SK-N-SH (cell line): ENCODE data around the gene SH2B2. TPM values are rescaled to one million over a fixed set of nuclear protein-coding genes. Genes with fewer than 3 reads are reported as not detected.

ENCODE experiments used
- CTCF ChIA-PET: fragments of 300-600, 350-600 bp; formaldehyde crosslinking; extraction: SDS; loops from one replicate; lab custom pipeline; 2021; lab: Yijun Ruan, JAX
- POLR2A ChIA-PET: fragments of 350-600 bp; sonication (Branson Sonifier 250); formaldehyde crosslinking; extraction: SDS; loops from one replicate; lab custom pipeline; 2020; ENCODE audit warnings: antibody characterized with exemption, inconsistent platforms; lab: Yijun Ruan, JAX
- DNase-seq: peaks from one replicate; pipeline ENCODE4 v3.0.0; 2012
- H2AFZ ChIP-seq: fragments of 200-600 bp; sonication (generic); 2 replicates; pipeline ENCODE4 v1.8.1; 2016; ENCODE audit warnings: antibody characterized with exemption, mild to moderate bottlenecking, low read depth
- H3F3A ChIP-seq: fragments of 200-600 bp; sonication (generic); replicated peaks from 2 replicates; pipeline ENCODE3; 2016; ENCODE audit warnings: antibody characterized with exemption, mild to moderate bottlenecking; ENCODE audit not compliant: insufficient read depth
- H3K27ac ChIP-seq, 2 experiments: fragments of 200-500 bp in 1 of 2; fragments of 200-600 bp in 1 of 2; sonication (Bioruptor generic) in 1 of 2; sonication (generic), shearing (Covaris generic) in 1 of 2; 2 replicates each; pipeline versions ENCODE4 v1.5.1 to v1.6.1; 2014 to 2016; ENCODE audit warnings: low read depth in 2 of 2, inconsistent platforms in 1 of 2, low read length in 1 of 2, mild to moderate bottlenecking in 1 of 2, mixed read lengths in 1 of 2
- H3K27me3 ChIP-seq: fragments of 200-600 bp; sonication (generic), shearing (Covaris generic); 2 replicates; pipeline ENCODE4 v1.6.1; 2016; ENCODE audit warnings: mixed run types; ENCODE audit not compliant: insufficient read depth
- H3K36me3 ChIP-seq, 2 experiments: fragments of 200-500 bp in 1 of 2; fragments of 200-600 bp in 1 of 2; sonication (Bioruptor generic) in 1 of 2; sonication (generic) in 1 of 2; replicated peaks in 1 of 2; 2 replicates each; pipeline versions ENCODE3 to v1.5.1; 2014 to 2016; ENCODE audit warnings: low read length in 1 of 2, mild to moderate bottlenecking in 1 of 2; ENCODE audit not compliant: insufficient read depth in 2 of 2, control insufficient read depth in 1 of 2
- H3K4me1 ChIP-seq, 2 experiments: fragments of 200-500 bp in 1 of 2; fragments of 200-600 bp in 1 of 2; sonication (Bioruptor generic) in 1 of 2; sonication (generic), shearing (Covaris generic) in 1 of 2; 2 replicates each; pipeline versions ENCODE4 v1.5.1 to v1.6.1; 2014 to 2016; ENCODE audit warnings: low read depth in 1 of 2, low read length in 1 of 2, mixed run types in 1 of 2; ENCODE audit not compliant: insufficient read depth in 2 of 2, control insufficient read depth in 1 of 2
- H3K4me2 ChIP-seq: fragments of 200-600 bp; sonication (generic), shearing (Covaris generic); 2 replicates; pipeline ENCODE4 v1.6.1; 2017; ENCODE audit warnings: mixed run types
- H3K4me3 ChIP-seq, 2 experiments: fragments of 200-500 bp in 1 of 2; fragments of 200-600 bp in 1 of 2; sonication (Bioruptor generic) in 1 of 2; sonication (generic), shearing (Covaris generic) in 1 of 2; 2 replicates each; pipeline versions ENCODE4 v1.5.1 to v1.8.1; 2014 to 2016; ENCODE audit warnings: low read depth in 2 of 2, inconsistent platforms in 1 of 2, low read length in 1 of 2, mild to moderate bottlenecking in 1 of 2, mixed read lengths in 1 of 2, moderate library complexity in 1 of 2
- H3K79me2 ChIP-seq: fragments of 200-600 bp; sonication (generic); 2 replicates; pipeline ENCODE4 v1.8.1; 2017; ENCODE audit warnings: mild to moderate bottlenecking; ENCODE audit not compliant: insufficient read depth
- H3K9ac ChIP-seq: fragments of 200-600 bp; sonication (generic); 2 replicates; pipeline ENCODE4 v1.6.1; 2017; ENCODE audit warnings: mixed run types
- H3K9me2 ChIP-seq: fragments of 200-600 bp; sonication (generic); 2 replicates; pipeline ENCODE4 v1.6.1; 2017; ENCODE audit warnings: mixed run types
- H3K9me3 ChIP-seq: fragments of 200-600 bp; sonication (generic); 2 replicates; pipeline ENCODE4 v1.6.1; 2017; ENCODE audit warnings: mixed run types, mild to moderate bottlenecking, moderate library complexity
- H4K20me1 ChIP-seq: fragments of 200-600 bp; sonication (generic); 2 replicates; pipeline ENCODE4 v1.6.1; 2017; ENCODE audit warnings: mild to moderate bottlenecking, mixed run types; ENCODE audit not compliant: insufficient read depth
- EZH2phosphoT487 ChIP-seq: fragments of 200-600 bp; sonication (generic); IDR thresholded peaks from 2 replicates; pipeline ENCODE4 v1.6.1; 2017; ENCODE audit warnings: low read depth, mixed run types, mild to moderate bottlenecking, antibody characterized with exemption, moderate library complexity, borderline replicate concordance
- FOXJ3 ChIP-seq: sonication (generic); formaldehyde crosslinking; IDR thresholded peaks from 2 replicates; pipeline ENCODE4 v1.5.1; 2020; ENCODE audit warnings: mild to moderate bottlenecking, missing genetic modification reagents
- MAX ChIP-seq: IDR thresholded peaks from 2 replicates; pipeline ENCODE4 v1.4.0; 2012; ENCODE audit warnings: low read depth
- NRF1 ChIP-seq: IDR thresholded peaks from 2 replicates; pipeline ENCODE4 v1.6.1; 2012; ENCODE audit warnings: low read depth, mild to moderate bottlenecking, low read length
- POLR2AphosphoS5 ChIP-seq: IDR thresholded peaks from 2 replicates; pipeline ENCODE4 v1.6.1; 2012; ENCODE audit warnings: low read depth, low read length
- RAD21 ChIP-seq: IDR thresholded peaks from 2 replicates; pipeline ENCODE4 v1.6.1; 2012; ENCODE audit warnings: mild to moderate bottlenecking, low read length
- RXRA ChIP-seq: IDR thresholded peaks from 2 replicates; pipeline ENCODE4 v1.4.0; 2012; ENCODE audit warnings: low read depth, mild to moderate bottlenecking, borderline replicate concordance
- SIN3A ChIP-seq: IDR thresholded peaks from 2 replicates; pipeline ENCODE4 v1.6.1; 2012; ENCODE audit warnings: low read depth, mild to moderate bottlenecking, low read length, moderate library complexity, borderline replicate concordance
- SMC3 ChIP-seq: IDR thresholded peaks from 2 replicates; pipeline ENCODE4 v1.6.1; 2012; ENCODE audit warnings: low read depth, low read length, improper control_type of control experiment
- TCF12 ChIP-seq: IDR thresholded peaks from 2 replicates; pipeline ENCODE4 v1.4.0; 2012
- USF2 ChIP-seq: fragments of 150-350 bp; IDR thresholded peaks from 2 replicates; pipeline ENCODE4 v1.6.1; 2017; ENCODE audit warnings: antibody characterized with exemption, low read length, low read depth, borderline replicate concordance
- WGBS: methylation state at CpG from one replicate; pipeline ENCODE4 v1.1.6; 2017; ENCODE audit warnings: low lambda C conversion rate; 5-methylcytosine and 5-hydroxymethylcytosine counted together
- polyA plus RNA-seq, 3 experiments: library from polyadenylated mRNA; depleted of rRNA; stranded (reverse); fragments of >200 nt; gene quantifications; 2 replicates each; pipeline ENCODE4 v1.2.3, GENCODE V29; 2012
- TF ChIP-seq, protein P1 (sequence below): fragments of 200-600 bp; sonication (generic); IDR thresholded peaks from 2 replicates; pipeline ENCODE4 v1.6.1; 2017; ENCODE audit warnings: antibody characterized with exemption, mild to moderate bottlenecking, moderate library complexity

SH2B2 gene
- polyA plus RNA-seq, 1 of the 3 experiments (the other 2 are of a cell fraction), result 4.7 TPM

DNA sequence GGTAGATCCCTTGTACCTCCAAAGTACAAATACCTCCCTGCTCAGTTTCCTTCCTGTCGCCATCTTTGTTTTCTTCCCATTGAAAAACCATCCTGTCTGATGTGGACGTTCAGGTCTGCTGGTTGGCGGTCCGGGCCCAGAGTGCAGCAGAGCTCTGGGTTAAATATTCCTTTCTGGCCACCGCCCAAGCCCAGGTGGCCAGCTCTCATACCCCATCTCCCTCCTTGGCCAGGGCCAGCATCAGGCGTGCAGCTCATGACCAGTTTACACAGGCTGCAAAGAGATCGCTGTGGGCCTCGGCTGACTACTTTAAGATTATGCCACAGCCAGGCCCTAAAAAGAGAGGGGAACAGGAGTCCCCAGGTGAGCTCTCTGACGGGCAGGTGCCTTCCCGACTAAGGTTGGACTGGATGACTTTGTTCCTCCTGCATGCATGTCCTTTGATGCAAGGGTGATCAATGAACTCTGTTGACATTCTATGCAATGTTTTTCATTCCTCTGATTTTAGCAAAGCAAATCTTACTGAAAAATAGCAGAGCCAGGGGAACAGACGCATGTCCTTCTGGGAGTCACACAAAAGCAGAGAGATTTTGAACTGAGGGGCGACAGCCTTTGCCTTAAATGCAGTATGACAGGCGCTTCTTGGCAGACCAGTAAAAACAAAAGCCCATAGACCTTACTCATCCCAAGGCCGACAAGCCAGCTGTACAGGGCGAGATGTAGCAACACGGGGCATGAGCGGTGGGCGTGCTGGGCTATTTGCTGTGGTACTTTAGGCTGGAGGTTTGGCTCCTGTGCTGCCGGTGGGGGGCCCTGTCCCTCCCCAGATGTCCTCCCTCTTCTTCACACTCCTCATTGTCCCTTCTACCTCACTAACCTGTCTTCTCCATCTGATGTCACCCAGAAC lies 33.3 kb upstream of the SH2B2 start (continued):
- TF ChIP-seq MAX (no peak), EZH2phosphoT487 (no peak), FOXJ3 (no peak)
- TF ChIP-seq, protein P1, sequence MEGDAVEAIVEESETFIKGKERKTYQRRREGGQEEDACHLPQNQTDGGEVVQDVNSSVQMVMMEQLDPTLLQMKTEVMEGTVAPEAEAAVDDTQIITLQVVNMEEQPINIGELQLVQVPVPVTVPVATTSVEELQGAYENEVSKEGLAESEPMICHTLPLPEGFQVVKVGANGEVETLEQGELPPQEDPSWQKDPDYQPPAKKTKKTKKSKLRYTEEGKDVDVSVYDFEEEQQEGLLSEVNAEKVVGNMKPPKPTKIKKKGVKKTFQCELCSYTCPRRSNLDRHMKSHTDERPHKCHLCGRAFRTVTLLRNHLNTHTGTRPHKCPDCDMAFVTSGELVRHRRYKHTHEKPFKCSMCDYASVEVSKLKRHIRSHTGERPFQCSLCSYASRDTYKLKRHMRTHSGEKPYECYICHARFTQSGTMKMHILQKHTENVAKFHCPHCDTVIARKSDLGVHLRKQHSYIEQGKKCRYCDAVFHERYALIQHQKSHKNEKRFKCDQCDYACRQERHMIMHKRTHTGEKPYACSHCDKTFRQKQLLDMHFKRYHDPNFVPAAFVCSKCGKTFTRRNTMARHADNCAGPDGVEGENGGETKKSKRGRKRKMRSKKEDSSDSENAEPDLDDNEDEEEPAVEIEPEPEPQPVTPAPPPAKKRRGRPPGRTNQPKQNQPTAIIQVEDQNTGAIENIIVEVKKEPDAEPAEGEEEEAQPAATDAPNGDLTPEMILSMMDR, result no peak

DNA sequence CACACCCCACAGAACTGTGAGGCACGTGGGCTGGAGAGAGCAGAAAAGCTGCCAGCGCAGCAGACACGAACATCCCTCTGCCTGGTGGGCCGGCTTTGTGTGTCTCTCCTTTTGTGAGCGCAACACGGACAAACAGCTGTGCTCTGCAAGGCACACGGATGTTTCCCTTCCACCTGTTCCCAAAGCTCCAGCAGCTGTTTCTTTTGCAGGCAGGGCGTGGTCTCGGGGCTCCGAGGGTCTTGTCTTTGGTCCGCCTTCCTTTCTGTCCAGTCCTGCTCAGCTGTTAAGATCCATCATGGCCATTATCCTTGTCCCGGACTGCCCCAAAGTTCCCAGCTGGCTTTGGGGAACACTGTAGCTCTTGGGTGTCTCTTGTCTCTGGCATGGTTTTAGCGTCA lies 32.7 kb upstream of the SH2B2 start:
- peaks cover 0 to 49% of the 10 kb centered on the region in 2 experiments; a peak in 2 of 4 replicates for H3K4me1 ChIP-seq
- no peaks in the 10 kb centered on the region for H3K79me2 ChIP-seq
- H3K4me2 ChIP-seq, result no peak overlapping the region
- 95% methylated on average over 13 of the region's 13 CpGs for WGBS
- no peak overlapping the region for H3K4me3 ChIP-seq
- H3K27me3 ChIP-seq, result no peaks in the 10 kb centered on the region
- H3K9me2 ChIP-seq, result no peaks in the 10 kb centered on the region
- no peak for TF ChIP-seq USF2
- TF ChIP-seq SIN3A, result no peak
- TF ChIP-seq EZH2phosphoT487, result no peak
- no peak for TF ChIP-seq RAD21
- TF ChIP-seq POLR2AphosphoS5, result no peak
- TF ChIP-seq TCF12, result no peak
- TF ChIP-seq, protein P1, result no peak
- TF ChIP-seq NRF1, result no peak
- TF ChIP-seq MAX, result no peak
- no peak for TF ChIP-seq SMC3
- no peak for TF ChIP-seq RXRA
- peaks cover 0 to 14% of the 10 kb centered on the region in 2 experiments for H3K36me3 ChIP-seq
- H2AFZ ChIP-seq, result no peak overlapping the region
- no peak overlapping the region for H3K9ac ChIP-seq
- no peak overlapping the region; a peak in 1 of 4 replicates for H3K27ac ChIP-seq
- no peaks in the 10 kb centered on the region for H4K20me1 ChIP-seq
- ChIA-PET CTCF (interaction anchor here (1.1 to 9.3 kb wide), 8 partner anchors 15 to 711 kb away, joined by 3 to 85 read pairs (median 7); no protein-coding TSS in a partner anchor), POLR2A (interaction anchor here (1.0 kb wide), 1 partner anchor 16 kb away, joined by 3 read pairs; no protein-coding TSS in a partner anchor)
- DNase-seq, result no peak
- H3F3A ChIP-seq, result no peaks in the 10 kb centered on the region
- H3K9me3 ChIP-seq, result no peaks in the 10 kb centered on the region
